ENCODE measurements around the gene C2orf66.

The C2orf66 gene

DNA sequence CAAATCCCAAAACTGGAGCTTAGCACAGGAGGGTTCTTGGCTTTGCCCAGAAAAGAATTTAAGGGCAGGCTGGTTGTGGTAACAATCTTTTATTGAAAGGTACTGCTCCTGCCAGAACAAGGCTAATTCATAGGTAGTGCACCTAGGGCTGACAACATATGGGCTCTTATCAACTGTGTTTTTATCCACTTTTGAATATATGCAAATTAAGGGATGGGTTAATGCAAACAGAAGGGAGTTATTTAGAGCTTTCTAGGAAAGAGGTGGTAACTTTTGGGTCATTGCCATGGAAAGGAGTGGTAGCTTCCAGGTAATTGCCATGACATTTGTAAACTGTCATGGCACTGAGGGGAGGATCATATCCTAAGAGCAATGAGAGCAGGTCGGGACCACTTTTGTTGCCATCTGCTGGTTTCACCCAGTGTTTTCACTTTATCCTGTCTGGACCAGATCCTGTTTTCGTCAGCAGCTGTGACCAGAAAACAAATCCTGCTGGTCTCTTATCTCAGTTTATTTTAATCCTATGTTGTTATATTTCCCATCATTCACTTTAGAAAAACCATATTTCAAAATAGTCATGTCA, 981 bp downstream of the C2orf66 start:
- TF ChIP-seq GATA2 (IDR thresholded peaks at IDR 0.05; ENCODE audit: low read depth, low read length) = no peak
- TF ChIP-seq GATA3 (IDR thresholded peaks at IDR 0.05; ENCODE audit: low read depth, low read length) = no peak

DNA sequence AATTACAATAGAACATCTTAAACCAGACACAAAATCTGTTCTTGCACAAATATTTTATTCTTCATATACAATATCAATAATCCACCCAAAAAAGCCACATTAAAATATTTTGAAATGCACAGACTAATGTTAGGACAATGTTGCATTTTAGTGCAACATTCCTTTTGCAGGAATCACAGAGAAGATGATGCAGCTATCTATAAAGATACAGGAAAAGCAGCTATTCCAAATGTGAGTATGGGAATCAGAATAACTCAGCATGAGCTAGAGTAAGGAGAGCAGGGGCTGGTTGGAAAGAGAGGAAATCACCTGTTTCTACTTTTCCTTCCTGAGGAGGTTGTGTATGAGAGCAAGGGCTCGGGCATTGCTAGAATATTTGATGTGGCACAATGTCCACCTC, 4.8 kb downstream of the C2orf66 start:
- TF ChIP-seq GATA3 (IDR thresholded peaks at IDR 0.05; ENCODE audit: low read depth, low read length) (no peak), GATA2 (IDR thresholded peaks at IDR 0.05; ENCODE audit: low read depth, low read length) (no peak)

- TF ChIP-seq GATA3 (IDR thresholded peaks at IDR 0.05; ENCODE audit: low read depth, low read length) = no peak
- TF ChIP-seq GATA2 (IDR thresholded peaks at IDR 0.05; ENCODE audit: low read depth, low read length) = no peak
These were observed 6.8 kb downstream of the C2orf66 start for GRCh38 chr2:196802401-196802800.

GRCh38 chr2:196801674-196802261, 7.4 kb downstream of the C2orf66 start:
- no peak for TF ChIP-seq GATA3 (IDR thresholded peaks at IDR 0.05; ENCODE audit: low read depth, low read length)
- no peak for TF ChIP-seq GATA2 (IDR thresholded peaks at IDR 0.05; ENCODE audit: low read depth, low read length)

DNA sequence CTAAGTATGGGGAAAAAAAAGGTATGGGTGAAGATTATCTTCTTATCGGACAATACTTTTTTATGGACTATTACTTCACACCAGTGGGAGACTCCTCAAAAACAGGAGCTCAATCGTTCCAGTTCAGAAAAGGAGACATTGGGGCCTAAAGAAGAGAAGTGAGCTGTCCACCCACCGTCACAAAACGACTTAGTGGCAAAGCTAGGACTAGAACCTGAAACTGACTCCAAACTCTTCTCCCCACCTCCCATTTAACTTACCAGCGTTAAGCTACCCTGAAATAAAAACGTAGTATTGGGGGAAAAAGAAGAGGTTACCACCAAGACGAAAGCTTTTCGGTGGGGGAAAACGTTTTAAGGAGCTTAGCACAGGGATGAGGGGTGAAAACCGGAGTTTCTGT, 10.2 kb downstream of the C2orf66 start:
- no peak for TF ChIP-seq GATA3 (IDR thresholded peaks at IDR 0.05; ENCODE audit: low read depth, low read length)

DNA sequence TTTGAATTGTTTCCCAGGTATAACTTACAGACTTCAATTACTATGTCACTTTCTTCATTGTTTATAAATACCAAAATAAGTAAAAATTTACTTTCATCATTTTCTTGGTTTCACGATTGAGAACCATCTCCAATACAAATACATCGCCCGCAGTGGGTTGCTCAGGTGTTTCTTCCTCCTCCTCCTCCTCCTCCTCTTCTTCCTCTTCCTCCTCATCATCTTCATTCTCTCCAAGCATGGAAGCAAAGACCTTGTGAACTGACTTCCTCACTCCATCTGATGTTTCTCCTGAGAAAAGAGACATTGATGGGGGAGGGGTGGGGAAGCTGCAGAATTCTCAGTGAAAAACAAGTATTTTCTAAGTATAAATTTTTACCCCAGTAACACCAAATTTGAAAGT, 16.3 kb downstream of the C2orf66 start:
- no peak for TF ChIP-seq GATA3 (IDR thresholded peaks at IDR 0.05; ENCODE audit: low read depth, low read length)

DNA sequence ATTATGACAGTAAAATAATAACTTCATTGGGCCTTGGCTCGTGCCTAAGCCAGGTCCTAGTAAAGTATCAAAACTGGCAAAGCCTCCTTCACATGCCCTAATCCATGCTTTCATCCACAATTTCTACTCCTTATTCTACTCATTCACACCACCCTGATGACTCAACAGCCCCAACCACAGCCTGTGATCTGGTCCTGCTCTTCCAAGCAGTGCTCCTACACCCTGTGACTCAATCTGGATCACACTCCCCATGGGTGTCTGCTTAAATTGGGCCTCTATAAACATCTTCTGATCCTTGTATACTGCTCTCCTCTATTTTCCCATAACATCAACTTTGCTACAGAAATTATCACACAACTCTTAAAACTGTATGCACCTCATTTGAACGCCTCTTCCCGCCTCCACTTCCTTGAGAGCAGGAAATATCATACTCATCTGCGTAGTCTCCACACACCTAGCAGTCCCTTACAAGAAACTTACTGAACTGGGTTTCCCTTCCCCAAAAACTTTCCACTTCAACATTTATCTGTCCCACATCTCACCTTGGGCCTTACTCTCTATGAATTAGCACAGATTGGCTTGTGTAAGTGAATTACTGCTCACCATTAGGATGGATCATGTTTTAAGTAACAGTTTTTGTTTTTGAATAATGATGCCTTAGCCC, 25.6 kb downstream of the C2orf66 start:
- TF ChIP-seq GATA3 (IDR thresholded peaks at IDR 0.05; ENCODE audit: low read depth, low read length) (no peak), GATA2 (IDR thresholded peaks at IDR 0.05; ENCODE audit: low read depth, low read length) (no peak)

DNA sequence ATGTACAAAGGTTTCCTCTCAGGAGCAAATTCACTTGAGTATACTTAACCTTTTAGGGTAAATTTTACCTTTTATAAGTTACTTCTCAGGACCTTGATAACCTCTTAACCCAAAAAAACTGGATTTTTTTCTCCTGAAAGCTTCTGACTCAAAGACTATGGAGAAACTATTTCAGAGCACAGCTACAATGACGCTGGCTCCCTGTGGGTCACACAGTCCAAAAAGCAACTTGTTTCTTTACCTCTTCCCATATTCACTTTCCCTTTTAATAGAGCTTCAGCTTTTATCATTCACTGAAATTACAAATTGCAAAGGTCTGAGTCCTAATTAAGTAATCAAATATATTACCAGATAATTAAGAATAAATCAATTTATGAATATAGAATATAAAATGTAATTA, 42.1 kb downstream of the C2orf66 start:
- TF ChIP-seq GATA3 (IDR thresholded peaks at IDR 0.05; ENCODE audit: low read depth, low read length) = no peak
- TF ChIP-seq GATA2 (IDR thresholded peaks at IDR 0.05; ENCODE audit: low read depth, low read length) = no peak

DNA sequence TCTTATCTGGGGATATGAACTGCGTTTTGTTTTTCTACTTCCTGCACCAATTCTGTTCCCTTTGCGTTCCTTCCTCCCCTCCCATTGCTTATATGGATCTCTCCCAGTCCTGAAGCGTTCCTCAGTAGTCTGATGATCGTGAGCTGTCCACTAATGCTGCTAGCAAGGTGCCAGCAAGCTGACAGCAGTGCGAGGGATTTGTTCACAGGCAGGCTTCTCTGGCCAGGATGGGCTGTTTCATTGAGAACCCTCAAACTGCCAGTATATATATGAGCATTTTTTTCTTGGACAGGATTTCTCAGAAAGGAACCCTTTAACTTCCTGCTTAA, 49.8 kb downstream of the C2orf66 start:
- TF ChIP-seq GATA2 (IDR thresholded peaks at IDR 0.05; ENCODE audit: low read depth, low read length) = no peak
- no peak for TF ChIP-seq GATA3 (IDR thresholded peaks at IDR 0.05; ENCODE audit: low read depth, low read length)

DNA sequence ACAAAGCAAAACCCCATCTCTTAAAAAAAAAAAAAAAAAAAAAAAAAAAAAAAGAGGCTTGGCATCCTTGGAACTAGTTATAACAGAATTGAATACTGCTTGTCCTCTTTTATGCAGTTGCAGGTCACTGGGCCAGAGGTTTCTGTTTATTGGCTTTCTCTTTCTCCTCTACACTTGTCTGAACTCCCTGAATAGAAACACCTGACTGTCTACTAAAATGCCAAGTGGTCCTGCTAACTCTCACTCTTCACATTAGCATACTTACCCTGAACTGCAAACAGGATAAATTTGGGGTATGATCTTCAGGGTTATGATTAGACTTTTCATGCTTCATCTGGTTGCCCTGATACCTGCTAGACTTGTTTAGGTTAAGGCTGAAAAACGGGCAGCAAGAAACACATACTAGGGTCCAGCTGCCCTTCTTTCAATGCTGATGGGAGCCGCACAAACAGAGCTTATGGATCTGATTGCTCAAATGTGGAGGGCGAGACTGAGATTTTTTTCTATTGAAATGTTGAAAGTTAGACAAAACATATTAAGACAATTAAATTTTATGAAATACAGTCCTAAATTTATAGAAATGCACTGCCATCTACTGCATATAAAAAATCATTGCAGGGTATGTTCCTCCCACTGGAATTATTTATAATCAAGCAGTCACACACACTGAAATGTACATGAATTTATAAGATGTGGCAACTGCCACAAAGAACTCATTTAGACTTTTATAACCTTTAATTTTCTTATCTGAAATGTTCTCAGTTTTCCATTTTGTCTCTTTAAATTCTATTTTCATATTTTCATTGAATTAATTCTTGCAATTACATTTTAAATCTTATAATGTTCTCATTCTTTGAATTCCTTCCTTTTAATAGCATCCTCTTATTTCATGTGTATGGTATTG, 50.4 kb downstream of the C2orf66 start:
- TF ChIP-seq GATA2 (IDR thresholded peaks at IDR 0.05; ENCODE audit: low read depth, low read length) (no peak), GATA3 (IDR thresholded peaks at IDR 0.05; ENCODE audit: low read depth, low read length) (no peak)
